H9 (cell line): Measurements from ENCODE around the gene DCAF11. TPM values are rescaled to one million over a fixed set of nuclear protein-coding genes. Genes with fewer than 3 reads are reported as not detected.

Experiments
- DNase-seq: peaks from one replicate; pipeline ENCODE4 v3.0.0-alpha.2; 2017
- H2AFZ ChIP-seq: one replicate; pipeline ENCODE4 v1.6.1; 2013; ENCODE audit warnings: mild to moderate bottlenecking, low read length, control low read depth, moderate library complexity
- H2AK5ac ChIP-seq: 2 replicates; pipeline ENCODE4 v1.6.1; 2013; ENCODE audit warnings: low read length, control low read depth, mixed read lengths; ENCODE audit not compliant: insufficient read length
- H2BK120ac ChIP-seq: one replicate; pipeline ENCODE4 v1.6.1; 2013; ENCODE audit warnings: low read depth, mild to moderate bottlenecking, low read length, control low read depth, inconsistent platforms; ENCODE audit not compliant: poor library complexity, severe bottlenecking
- H2BK12ac ChIP-seq: 2 replicates; pipeline ENCODE4 v1.6.1; 2013; ENCODE audit warnings: low read length, control low read depth, mixed read lengths, low read depth; ENCODE audit not compliant: insufficient read length
- H2BK15ac ChIP-seq: 2 replicates; pipeline ENCODE4 v1.6.1; 2013; ENCODE audit warnings: low read depth, low read length, control low read depth
- H2BK20ac ChIP-seq: one replicate; pipeline ENCODE4 v1.6.1; 2013; ENCODE audit warnings: low read depth, mild to moderate bottlenecking, low read length, control low read depth, inconsistent platforms; ENCODE audit not compliant: poor library complexity, severe bottlenecking
- H2BK5ac ChIP-seq: 2 replicates; pipeline ENCODE4 v1.6.1; 2013; ENCODE audit warnings: low read length, control low read depth, mixed read lengths; ENCODE audit not compliant: insufficient read length
- H3K14ac ChIP-seq: 2 replicates; pipeline ENCODE4 v1.6.1; 2013; ENCODE audit warnings: low read length, control low read depth; ENCODE audit not compliant: insufficient read depth
- H3K18ac ChIP-seq: 2 replicates; pipeline ENCODE4 v1.6.1; 2013; ENCODE audit warnings: low read depth, mild to moderate bottlenecking, mixed read lengths, low read length, control low read depth; ENCODE audit not compliant: insufficient read length
- H3K23ac ChIP-seq: 2 replicates; pipeline ENCODE4 v1.6.1; 2013; ENCODE audit warnings: low read length, control low read depth, mixed read lengths, low read depth; ENCODE audit not compliant: insufficient read length
- H3K23me2 ChIP-seq: 2 replicates; pipeline ENCODE4 v1.6.1; 2013; ENCODE audit warnings: low read depth, mild to moderate bottlenecking, mixed read lengths, low read length, control low read depth; ENCODE audit not compliant: insufficient read length, poor library complexity, severe bottlenecking
- H3K27ac ChIP-seq: 2 replicates; pipeline ENCODE4 v1.5.1; 2013; ENCODE audit warnings: low read length, control low read depth, mixed read lengths, low read depth; ENCODE audit not compliant: insufficient read length
- H3K27me3 ChIP-seq: 2 replicates; pipeline ENCODE4 v1.6.1; 2013; ENCODE audit warnings: low read length, control low read depth, inconsistent platforms; ENCODE audit not compliant: insufficient read depth
- H3K4ac ChIP-seq: 2 replicates; pipeline ENCODE4 v1.6.1; 2013; ENCODE audit warnings: low read depth, mild to moderate bottlenecking, control low read depth, inconsistent platforms, low read length, moderate library complexity
- H3K4me1 ChIP-seq: 2 replicates; pipeline ENCODE4 v1.6.1; 2013; ENCODE audit warnings: low read length, control low read depth, inconsistent platforms; ENCODE audit not compliant: insufficient read depth
- H3K4me2 ChIP-seq: 2 replicates; pipeline ENCODE4 v1.6.1; 2013; ENCODE audit warnings: low read length, control low read depth, mixed read lengths; ENCODE audit not compliant: insufficient read length, insufficient read depth
- H3K56ac ChIP-seq: 2 replicates; pipeline ENCODE4 v1.6.1; 2013; ENCODE audit warnings: low read depth, mild to moderate bottlenecking, mixed read lengths, low read length, control low read depth; ENCODE audit not compliant: insufficient read length
- H3K79me1 ChIP-seq: 2 replicates; pipeline ENCODE4 v1.6.1; 2013; ENCODE audit warnings: low read depth, mild to moderate bottlenecking, moderate library complexity, low read length, control low read depth, inconsistent platforms; ENCODE audit not compliant: insufficient read depth, poor library complexity, severe bottlenecking
- H3K79me2 ChIP-seq: 2 replicates; pipeline ENCODE4 v1.6.1; 2013; ENCODE audit warnings: low read length, control low read depth, inconsistent platforms; ENCODE audit not compliant: insufficient read depth
- H3K9ac ChIP-seq: 2 replicates; pipeline ENCODE4 v1.6.1; 2013; ENCODE audit warnings: low read length, control low read depth, mixed read lengths; ENCODE audit not compliant: insufficient read length; ENCODE audit errors: extremely low read depth
- H3K9me3 ChIP-seq: one replicate; pipeline ENCODE4 v1.6.1; 2013; ENCODE audit warnings: low read depth, low read length, inconsistent platforms; ENCODE audit not compliant: control insufficient read depth
- H3T11ph ChIP-seq: one replicate; pipeline ENCODE4 v1.6.1; 2013; ENCODE audit warnings: mild to moderate bottlenecking, low read length, control low read depth, inconsistent platforms
- H4K20me1 ChIP-seq: one replicate; pipeline ENCODE4 v1.6.1; 2013; ENCODE audit not compliant: control insufficient read depth, insufficient read length, insufficient read depth
- H4K5ac ChIP-seq: 2 replicates; pipeline ENCODE4 v1.6.1; 2013; ENCODE audit warnings: low read depth, mild to moderate bottlenecking, mixed read lengths, low read length, control low read depth; ENCODE audit not compliant: insufficient read length
- H4K8ac ChIP-seq: replicated peaks from 2 replicates; pipeline ENCODE4 v1.6.1; 2013; ENCODE audit warnings: low read length, control low read depth, mixed read lengths, low read depth; ENCODE audit not compliant: insufficient read length
- H4K91ac ChIP-seq: 2 replicates; pipeline ENCODE4 v1.6.1; 2013; ENCODE audit warnings: low read depth, mild to moderate bottlenecking, moderate library complexity, mixed read lengths, low read length, control low read depth; ENCODE audit not compliant: insufficient read length
- H3K27ac Mint-ChIP-seq, 3 experiments: 2 replicates in 2 of 3; 3 replicates in 1 of 3; pipeline ENCODE4 v1.8.0; 2020 to 2021; ENCODE audit warnings: mixed read lengths in 3 of 3, mild to moderate bottlenecking in 1 of 3, moderate library complexity in 1 of 3
- H3K27me3 Mint-ChIP-seq: 2 replicates; pipeline ENCODE4 v1.8.0; 2021; ENCODE audit warnings: low read depth, mild to moderate bottlenecking, moderate library complexity, mixed read lengths
- H3K36me3 Mint-ChIP-seq, 3 experiments: 2 replicates in 2 of 3; 3 replicates in 1 of 3; pipeline ENCODE4 v1.8.0; 2020 to 2021; ENCODE audit warnings: low read depth in 3 of 3, mixed read lengths in 3 of 3; ENCODE audit not compliant: insufficient read depth in 1 of 3
- H3K4me1 Mint-ChIP-seq, 2 experiments: 2 replicates each; pipeline ENCODE4 v1.8.0; 2020; ENCODE audit warnings: mixed read lengths in 2 of 2
- H3K4me3 Mint-ChIP-seq, 2 experiments: 2 replicates in 1 of 2; 3 replicates in 1 of 2; pipeline ENCODE4 v1.8.0; 2020 to 2021; ENCODE audit warnings: mild to moderate bottlenecking in 2 of 2, mixed read lengths in 2 of 2, moderate library complexity in 1 of 2
- H3K9me3 Mint-ChIP-seq, 2 experiments: 2 replicates in 1 of 2; 3 replicates in 1 of 2; pipeline ENCODE4 v1.8.0; 2020; ENCODE audit warnings: mild to moderate bottlenecking in 2 of 2, mixed read lengths in 2 of 2, moderate library complexity in 1 of 2
- WGBS: extraction: QIAGEN DNeasy Blood & Tissue Kit; methylation state at CpG from one replicate; pipeline ENCODE4 v1.1.7; 2013; ENCODE audit warnings: missing lambda C conversion rate, low lambda C conversion rate, mixed read lengths; ENCODE audit not compliant: insufficient read length; ENCODE audit errors: extremely low coverage; 5-methylcytosine and 5-hydroxymethylcytosine counted together
- total RNA-seq: library from RNA; stranded (reverse); gene quantifications from 2 replicates; pipeline ENCODE4 v1.2.1, GENCODE V29; 2021
- TF ChIP-seq, protein P1 (sequence below): fragments of 200-600 bp; sonication (generic); conservative IDR thresholded peaks from 3 replicates; pipeline ENCODE4 v1.8.0; 2021; ENCODE audit warnings: antibody characterized with exemption, mild to moderate bottlenecking

The DCAF11 gene
- total RNA-seq, 1 experiment from 2014 or later = 73.4 TPM

DNA sequence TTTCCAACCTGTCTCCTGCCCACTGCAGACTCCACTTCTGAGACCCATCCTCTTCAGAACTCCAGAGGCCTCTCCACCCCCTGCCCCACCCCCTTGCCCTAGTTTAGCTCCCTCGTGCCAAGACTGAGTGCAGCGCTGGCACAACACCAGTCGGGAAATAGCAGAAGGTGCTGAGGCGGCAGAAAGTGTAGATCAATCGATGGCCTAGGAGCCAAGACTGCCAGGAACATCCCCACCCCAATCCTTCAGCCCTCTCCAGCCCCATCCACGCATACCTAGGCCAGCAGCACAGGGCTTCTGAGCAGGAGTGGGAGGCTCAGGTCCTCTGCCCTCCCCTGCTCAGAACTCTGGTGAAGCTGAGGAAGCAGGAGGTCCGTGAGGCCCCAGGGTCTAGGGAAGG, 42.1 kb upstream of the DCAF11 start:
- no peak overlapping the region for H3K56ac ChIP-seq
- H3T11ph ChIP-seq = no peak overlapping the region
- no peak overlapping the region for H4K8ac ChIP-seq
- no peak overlapping the region for H2BK12ac ChIP-seq
- Mint-ChIP-seq H3K9me3 (no peaks in the 10 kb centered on the region), H3K4me1 (peaks cover 5 to 11% of the 10 kb centered on the region in 2 experiments; a peak in 2 of 4 replicates), H3K27ac (no peak overlapping the region), H3K4me3 (peak overlapping the region in 1 of 2 experiments; percentile 32; a peak in 1 of 5 replicates), H3K27me3 (no peaks in the 10 kb centered on the region; the same call in none of the 2 replicates), H3K36me3 (no peaks in the 10 kb centered on the region)
- DNase-seq = no peak
- no peak overlapping the region for H2AK5ac ChIP-seq
- no peak overlapping the region for H4K91ac ChIP-seq
- no peaks in the 10 kb centered on the region for H3K79me1 ChIP-seq
- no peaks in the 10 kb centered on the region for H3K27me3 ChIP-seq
- H4K20me1 ChIP-seq = no peaks in the 10 kb centered on the region
- peak overlapping the region; percentile 63; the same call in 1 of the 2 replicates for H3K14ac ChIP-seq
- no peak overlapping the region for H2BK120ac ChIP-seq
- H3K4me1 ChIP-seq = no peaks in the 10 kb centered on the region
- no peaks in the 10 kb centered on the region for H3K23me2 ChIP-seq
- no peak overlapping the region for H4K5ac ChIP-seq
- H3K4ac ChIP-seq = no peak overlapping the region
- H3K18ac ChIP-seq = no peak overlapping the region
- WGBS = no CpG with 5 or more reads among the region's 7 CpGs
- no peak overlapping the region for H2BK20ac ChIP-seq
- H3K9ac ChIP-seq = no peak overlapping the region
- no peak overlapping the region for H3K4me2 ChIP-seq
- TF ChIP-seq, protein P1, sequence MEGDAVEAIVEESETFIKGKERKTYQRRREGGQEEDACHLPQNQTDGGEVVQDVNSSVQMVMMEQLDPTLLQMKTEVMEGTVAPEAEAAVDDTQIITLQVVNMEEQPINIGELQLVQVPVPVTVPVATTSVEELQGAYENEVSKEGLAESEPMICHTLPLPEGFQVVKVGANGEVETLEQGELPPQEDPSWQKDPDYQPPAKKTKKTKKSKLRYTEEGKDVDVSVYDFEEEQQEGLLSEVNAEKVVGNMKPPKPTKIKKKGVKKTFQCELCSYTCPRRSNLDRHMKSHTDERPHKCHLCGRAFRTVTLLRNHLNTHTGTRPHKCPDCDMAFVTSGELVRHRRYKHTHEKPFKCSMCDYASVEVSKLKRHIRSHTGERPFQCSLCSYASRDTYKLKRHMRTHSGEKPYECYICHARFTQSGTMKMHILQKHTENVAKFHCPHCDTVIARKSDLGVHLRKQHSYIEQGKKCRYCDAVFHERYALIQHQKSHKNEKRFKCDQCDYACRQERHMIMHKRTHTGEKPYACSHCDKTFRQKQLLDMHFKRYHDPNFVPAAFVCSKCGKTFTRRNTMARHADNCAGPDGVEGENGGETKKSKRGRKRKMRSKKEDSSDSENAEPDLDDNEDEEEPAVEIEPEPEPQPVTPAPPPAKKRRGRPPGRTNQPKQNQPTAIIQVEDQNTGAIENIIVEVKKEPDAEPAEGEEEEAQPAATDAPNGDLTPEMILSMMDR = no peak
- no peak overlapping the region for H2BK5ac ChIP-seq
- no peak overlapping the region for H3K27ac ChIP-seq
- H3K23ac ChIP-seq = no peak overlapping the region
- H3K79me2 ChIP-seq = no peaks in the 10 kb centered on the region
- no peak overlapping the region for H2AFZ ChIP-seq
- H2BK15ac ChIP-seq = no peak overlapping the region
- no peaks in the 10 kb centered on the region for H3K9me3 ChIP-seq
